GM23338 (cell line): ENCODE data around the gene MTOR. TPM values are rescaled to one million over a fixed set of nuclear protein-coding genes. Genes with fewer than 3 reads are reported as not detected.

Source experiments
- ATAC-seq: fragments of 200-7000 bp; cut with Tn5 transposase; 3 replicates; pipeline ENCODE4 v1.9.1; 2020
- DNase-seq: peaks from one replicate; pipeline ENCODE4 v3.0.0-alpha.2; 2015; ENCODE audit warnings: low spot score
- H2AFZ ChIP-seq: fragments of 200-600 bp; sonication (generic); 2 replicates; pipeline ENCODE4 v1.8.0; 2016; ENCODE audit warnings: antibody characterized with exemption, mild to moderate bottlenecking, moderate library complexity
- H3F3A ChIP-seq: fragments of 200-600 bp; sonication (generic); replicated peaks from 2 replicates; pipeline ENCODE4 v1.8.0; 2017; ENCODE audit warnings: antibody characterized with exemption, mixed run types, low read depth
- H3K27ac ChIP-seq: fragments of 200-600 bp; sonication (generic); 2 replicates; pipeline ENCODE4 v1.6.1; 2016; ENCODE audit warnings: low read depth
- H3K27me3 ChIP-seq: fragments of 200-600 bp; sonication (generic); 2 replicates; pipeline ENCODE4 v1.8.0; 2016; ENCODE audit warnings: mild to moderate bottlenecking, mixed run types, moderate library complexity; ENCODE audit not compliant: insufficient read depth
- H3K36me3 ChIP-seq: fragments of 200-600 bp; sonication (generic); 2 replicates; pipeline ENCODE4 v1.8.0; 2016; ENCODE audit warnings: mild to moderate bottlenecking; ENCODE audit not compliant: insufficient read depth
- H3K4me1 ChIP-seq: fragments of 200-600 bp; sonication (generic); 2 replicates; pipeline ENCODE4 v1.8.0; 2016; ENCODE audit warnings: mild to moderate bottlenecking, moderate library complexity; ENCODE audit not compliant: insufficient read depth
- H3K4me2 ChIP-seq: fragments of 200-600 bp; sonication (generic); 2 replicates; pipeline ENCODE4 v1.7.1; 2017; ENCODE audit warnings: mixed run types
- H3K4me3 ChIP-seq: fragments of 200-600 bp; sonication (generic); 2 replicates; pipeline ENCODE4 v1.6.1; 2016; ENCODE audit warnings: mixed run types
- H3K79me2 ChIP-seq: fragments of 200-600 bp; sonication (generic); replicated peaks from 2 replicates; pipeline ENCODE4 v1.8.0; 2017; ENCODE audit warnings: mild to moderate bottlenecking; ENCODE audit not compliant: insufficient read depth
- H3K9me2 ChIP-seq: fragments of 200-600 bp; sonication (generic); 2 replicates; pipeline ENCODE4 v1.8.0; 2017; ENCODE audit not compliant: insufficient read depth
- H4K20me1 ChIP-seq: fragments of 200-600 bp; sonication (generic); replicated peaks from 2 replicates; pipeline ENCODE4 v1.8.0; 2017; ENCODE audit warnings: mild to moderate bottlenecking; ENCODE audit not compliant: insufficient read depth
- H3K27ac Mint-ChIP-seq: 2 replicates; pipeline ENCODE4 v1.8.0; 2020; ENCODE audit warnings: inconsistent platforms, mild to moderate bottlenecking, moderate library complexity, mixed read lengths
- H3K27me3 Mint-ChIP-seq: 3 replicates; pipeline ENCODE4 v1.8.0; 2022; ENCODE audit warnings: low read depth, mild to moderate bottlenecking, moderate library complexity, mixed read lengths, inconsistent platforms; ENCODE audit not compliant: insufficient read depth, poor library complexity
- H3K36me3 Mint-ChIP-seq: 3 replicates; pipeline ENCODE4 v1.8.0; 2021; ENCODE audit warnings: low read depth, mild to moderate bottlenecking, inconsistent platforms, moderate library complexity, mixed read lengths
- H3K4me1 Mint-ChIP-seq: 3 replicates; pipeline ENCODE4 v1.8.0; 2020; ENCODE audit warnings: mild to moderate bottlenecking, inconsistent platforms, mixed read lengths
- H3K4me3 Mint-ChIP-seq: 3 replicates; pipeline ENCODE4 v1.8.0; 2021; ENCODE audit warnings: moderate library complexity, mild to moderate bottlenecking, inconsistent platforms, mixed read lengths
- H3K9me3 Mint-ChIP-seq: 3 replicates; pipeline ENCODE4 v1.8.0; 2020; ENCODE audit warnings: moderate library complexity, mild to moderate bottlenecking, inconsistent platforms, mixed read lengths
- ETS1 ChIP-seq: IDR thresholded peaks from 2 replicates; pipeline ENCODE4 v1.6.1; 2016; ENCODE audit warnings: antibody characterized with exemption
- EZH2 ChIP-seq: fragments of 200-600 bp; sonication (generic); IDR thresholded peaks from one replicate; pipeline ENCODE4 v1.8.0; 2017; ENCODE audit warnings: antibody characterized with exemption, mild to moderate bottlenecking, low read depth; ENCODE audit not compliant: unreplicated experiment
- EZH2phosphoT487 ChIP-seq: fragments of 200-600 bp; sonication (generic); IDR thresholded peaks from one replicate; pipeline ENCODE4 v1.8.1; 2018; ENCODE audit warnings: antibody characterized with exemption; ENCODE audit not compliant: unreplicated experiment
- JUNB ChIP-seq: IDR thresholded peaks from one replicate; pipeline ENCODE4 v1.6.1; 2016; ENCODE audit warnings: antibody characterized with exemption; ENCODE audit not compliant: unreplicated experiment
- POLR2AphosphoS5 ChIP-seq: IDR thresholded peaks from 2 replicates; pipeline ENCODE4 v1.6.1; 2016; ENCODE audit warnings: antibody characterized with exemption, low read depth
- STAT1 ChIP-seq: IDR thresholded peaks from one replicate; pipeline ENCODE4 v1.6.1; 2016; ENCODE audit warnings: antibody characterized with exemption; ENCODE audit not compliant: unreplicated experiment
- ZNF114 ChIP-seq: fragments of 250-450 bp; sonication (Bioruptor Pico); IDR thresholded peaks from 2 replicates; pipeline ENCODE4 v1.5.0; 2020; ENCODE audit warnings: mild to moderate bottlenecking, moderate library complexity
- ZNF331 ChIP-seq: fragments of 250-450 bp; sonication (Bioruptor Pico); IDR thresholded peaks from 2 replicates; pipeline ENCODE4 v1.5.0; 2020; ENCODE audit warnings: low read depth, mild to moderate bottlenecking, moderate library complexity
- ZNF462 ChIP-seq: fragments of 250-450 bp; sonication (Bioruptor Pico); IDR thresholded peaks from 2 replicates; pipeline ENCODE4 v1.5.0; 2020; ENCODE audit warnings: mild to moderate bottlenecking, moderate library complexity
- polyA plus RNA-seq: library from polyadenylated mRNA; unstranded; fragments of >200 nt; fragmentation: Nextera tagmentation; extraction: Ambion mirVana; gene quantifications from 2 replicates; pipeline ENCODE4 v1.2.1, GENCODE V29; 2016
- total RNA-seq: library from RNA; depleted of rRNA; stranded (reverse); fragments of >200 nt; shearing (Covaris generic); gene quantifications from 2 replicates; pipeline ENCODE4 v1.2.3, GENCODE V29; 2014
- TF ChIP-seq, protein P1 (sequence below): IDR thresholded peaks from one replicate; pipeline ENCODE4 v1.6.1; 2018; ENCODE audit warnings: antibody characterized with exemption; ENCODE audit not compliant: unreplicated experiment
- TF ChIP-seq, protein P2 (sequence below), 2 experiments: fragments of 200-600 bp in 1 of 2; sonication (generic) in 1 of 2; conservative IDR thresholded peaks; 2 replicates each; pipeline versions ENCODE4 v1.5.1 to v1.6.1; 2016 to 2017; ENCODE audit warnings: antibody characterized with exemption in 2 of 2, low read depth in 2 of 2, mild to moderate bottlenecking in 2 of 2, moderate library complexity in 1 of 2

Gene MTOR
- total and polyA plus RNA-seq, 2 experiments from 2014 or later, result 22.8 to 98.0 TPM

DNA sequence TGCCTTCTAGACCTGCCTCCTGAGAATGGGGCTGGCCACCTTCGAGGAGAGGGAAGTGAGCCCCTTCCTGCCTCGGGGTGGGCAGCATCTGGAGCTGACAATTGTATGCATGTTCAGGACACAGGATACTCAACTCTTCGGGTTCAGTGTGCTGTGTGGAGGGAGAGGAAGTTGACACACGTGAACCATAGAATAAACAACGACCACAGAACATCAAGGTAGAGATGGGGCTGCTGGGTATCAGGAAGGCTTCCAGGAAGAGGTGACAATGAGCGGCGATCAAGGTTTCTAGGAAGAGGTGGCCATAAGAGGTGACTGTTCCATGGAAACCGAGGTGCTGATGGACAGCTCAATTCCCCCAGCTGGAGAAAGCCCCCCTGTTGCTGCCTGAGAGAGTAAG is 32.6 kb upstream of the MTOR start (continued):
- TF ChIP-seq, protein P1, sequence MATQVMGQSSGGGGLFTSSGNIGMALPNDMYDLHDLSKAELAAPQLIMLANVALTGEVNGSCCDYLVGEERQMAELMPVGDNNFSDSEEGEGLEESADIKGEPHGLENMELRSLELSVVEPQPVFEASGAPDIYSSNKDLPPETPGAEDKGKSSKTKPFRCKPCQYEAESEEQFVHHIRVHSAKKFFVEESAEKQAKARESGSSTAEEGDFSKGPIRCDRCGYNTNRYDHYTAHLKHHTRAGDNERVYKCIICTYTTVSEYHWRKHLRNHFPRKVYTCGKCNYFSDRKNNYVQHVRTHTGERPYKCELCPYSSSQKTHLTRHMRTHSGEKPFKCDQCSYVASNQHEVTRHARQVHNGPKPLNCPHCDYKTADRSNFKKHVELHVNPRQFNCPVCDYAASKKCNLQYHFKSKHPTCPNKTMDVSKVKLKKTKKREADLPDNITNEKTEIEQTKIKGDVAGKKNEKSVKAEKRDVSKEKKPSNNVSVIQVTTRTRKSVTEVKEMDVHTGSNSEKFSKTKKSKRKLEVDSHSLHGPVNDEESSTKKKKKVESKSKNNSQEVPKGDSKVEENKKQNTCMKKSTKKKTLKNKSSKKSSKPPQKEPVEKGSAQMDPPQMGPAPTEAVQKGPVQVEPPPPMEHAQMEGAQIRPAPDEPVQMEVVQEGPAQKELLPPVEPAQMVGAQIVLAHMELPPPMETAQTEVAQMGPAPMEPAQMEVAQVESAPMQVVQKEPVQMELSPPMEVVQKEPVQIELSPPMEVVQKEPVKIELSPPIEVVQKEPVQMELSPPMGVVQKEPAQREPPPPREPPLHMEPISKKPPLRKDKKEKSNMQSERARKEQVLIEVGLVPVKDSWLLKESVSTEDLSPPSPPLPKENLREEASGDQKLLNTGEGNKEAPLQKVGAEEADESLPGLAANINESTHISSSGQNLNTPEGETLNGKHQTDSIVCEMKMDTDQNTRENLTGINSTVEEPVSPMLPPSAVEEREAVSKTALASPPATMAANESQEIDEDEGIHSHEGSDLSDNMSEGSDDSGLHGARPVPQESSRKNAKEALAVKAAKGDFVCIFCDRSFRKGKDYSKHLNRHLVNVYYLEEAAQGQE, result no peak
- TF ChIP-seq, protein P2, sequence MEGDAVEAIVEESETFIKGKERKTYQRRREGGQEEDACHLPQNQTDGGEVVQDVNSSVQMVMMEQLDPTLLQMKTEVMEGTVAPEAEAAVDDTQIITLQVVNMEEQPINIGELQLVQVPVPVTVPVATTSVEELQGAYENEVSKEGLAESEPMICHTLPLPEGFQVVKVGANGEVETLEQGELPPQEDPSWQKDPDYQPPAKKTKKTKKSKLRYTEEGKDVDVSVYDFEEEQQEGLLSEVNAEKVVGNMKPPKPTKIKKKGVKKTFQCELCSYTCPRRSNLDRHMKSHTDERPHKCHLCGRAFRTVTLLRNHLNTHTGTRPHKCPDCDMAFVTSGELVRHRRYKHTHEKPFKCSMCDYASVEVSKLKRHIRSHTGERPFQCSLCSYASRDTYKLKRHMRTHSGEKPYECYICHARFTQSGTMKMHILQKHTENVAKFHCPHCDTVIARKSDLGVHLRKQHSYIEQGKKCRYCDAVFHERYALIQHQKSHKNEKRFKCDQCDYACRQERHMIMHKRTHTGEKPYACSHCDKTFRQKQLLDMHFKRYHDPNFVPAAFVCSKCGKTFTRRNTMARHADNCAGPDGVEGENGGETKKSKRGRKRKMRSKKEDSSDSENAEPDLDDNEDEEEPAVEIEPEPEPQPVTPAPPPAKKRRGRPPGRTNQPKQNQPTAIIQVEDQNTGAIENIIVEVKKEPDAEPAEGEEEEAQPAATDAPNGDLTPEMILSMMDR (conservative IDR thresholded peaks at IDR 0.05; ENCODE audit: low read depth in 2 of 2), result no peak
- TF ChIP-seq JUNB, result no peak
- TF ChIP-seq EZH2, result no peak
- no peak for TF ChIP-seq ETS1
- no peak for TF ChIP-seq EZH2phosphoT487
- TF ChIP-seq STAT1, result no peak
- TF ChIP-seq ZNF331 (CRISPR knock-in tag), result no peak
- no peak for TF ChIP-seq POLR2AphosphoS5

DNA sequence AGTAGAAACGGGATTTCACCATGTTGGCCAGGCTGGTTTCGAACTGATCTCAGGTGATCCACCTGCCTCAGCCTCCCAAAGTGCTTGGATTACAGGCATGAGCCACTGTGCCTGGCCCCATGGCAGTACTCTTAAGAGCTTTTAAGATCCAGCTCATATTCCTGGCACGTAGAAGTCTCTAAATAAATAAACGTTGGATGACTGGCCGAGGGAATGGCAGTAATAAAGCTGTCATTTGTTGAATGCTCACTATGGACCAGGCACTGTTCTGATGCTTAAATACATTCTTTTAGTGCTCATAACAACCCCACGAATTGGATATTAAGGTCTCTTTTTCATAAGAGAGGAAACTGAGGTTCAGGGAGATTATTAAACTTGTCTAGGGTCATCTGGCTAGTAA is 31.5 kb upstream of the MTOR start:
- 0 out of 2 replicates have a peak, but pooled peaks cover 4% of the 10 kb centered on the region for H3K4me1 ChIP-seq
- ATAC-seq, result no peak
- no peaks in the 10 kb centered on the region for H3K27me3 ChIP-seq
- H3K4me3 Mint-ChIP-seq, result no peak overlapping the region
- no peak overlapping the region for H3K4me3 ChIP-seq
- H2AFZ ChIP-seq, result no peak overlapping the region
- H3F3A ChIP-seq, result no peaks in the 10 kb centered on the region
- H3K36me3 ChIP-seq, result no peaks in the 10 kb centered on the region
- no peaks in the 10 kb centered on the region for H3K9me3 Mint-ChIP-seq
- no peak overlapping the region for H3K27ac ChIP-seq
- peaks cover 3% of the 10 kb centered on the region for H3K79me2 ChIP-seq
- no peak overlapping the region for H3K4me2 ChIP-seq
- H3K4me1 Mint-ChIP-seq, result peaks cover 10% of the 10 kb centered on the region
- H3K27me3 Mint-ChIP-seq, result peaks cover 6% of the 10 kb centered on the region
- peaks cover 32% of the 10 kb centered on the region for H3K36me3 Mint-ChIP-seq
- no peak overlapping the region for H3K27ac Mint-ChIP-seq
- H4K20me1 ChIP-seq, result no peaks in the 10 kb centered on the region; the same call in 1 of the 2 replicates
- DNase-seq, result no peak
- no peaks in the 10 kb centered on the region; the same call in 1 of the 2 replicates for H3K9me2 ChIP-seq
- TF ChIP-seq STAT1 (no peak), ZNF462 (CRISPR knock-in tag) (no peak), ZNF114 (no peak), POLR2AphosphoS5 (no peak), ZNF331 (CRISPR knock-in tag) (no peak), EZH2phosphoT487 (no peak), EZH2 (no peak), ETS1 (no peak)
